ENCODE measurements around the gene SMIM31.
A peak's percentile ranks its signal among the peaks of the same experiment; 100 is the strongest.

SMIM31 gene

DNA sequence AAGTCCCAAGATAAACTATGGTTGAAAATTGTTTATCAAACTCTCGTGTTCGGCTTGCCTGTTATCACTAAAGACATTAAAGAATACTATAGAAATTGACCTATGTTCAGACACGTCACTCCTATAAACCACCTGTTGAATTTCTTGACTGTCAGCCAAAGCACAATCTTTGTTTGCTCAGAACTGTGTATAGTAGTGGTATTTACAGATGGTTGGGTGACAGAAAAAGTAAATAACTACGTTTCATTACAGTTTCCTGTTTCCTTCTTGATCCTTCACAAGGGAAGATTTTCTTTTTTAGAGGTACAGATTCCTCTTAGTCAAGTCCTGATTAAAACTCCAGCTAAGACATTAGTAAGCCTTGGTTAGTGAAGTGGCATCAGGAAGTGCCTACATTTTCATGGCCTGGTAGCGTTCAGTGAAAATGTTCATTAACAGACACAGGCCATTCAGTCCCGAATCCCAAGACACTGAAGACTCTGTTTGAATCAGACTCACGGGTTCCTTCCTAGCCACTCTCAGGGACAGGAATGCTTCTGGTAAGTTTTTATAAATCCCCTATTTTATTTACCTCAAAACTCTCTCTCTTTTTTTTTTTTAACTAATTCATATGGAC lies at the start of gene SMIM31:
Gene SMIM31 (plus strand): TSS at position 259 of the 616 bp plus-strand sequence. CDS start 16,313 bp downstream, outside the sequence.
- no peak within 1 kb of the TSS for H3K4me3 Mint-ChIP-seq
- H3K27me3 Mint-ChIP-seq, result peaks cover 5% of the 10 kb centered on the region
- no peak for DNase-seq
- no peaks in the 10 kb centered on the region for H3K4me1 Mint-ChIP-seq (ENCODE audit: low read depth)
- H3K9me3 Mint-ChIP-seq, result peaks cover 10% of the 10 kb centered on the region
- H3K27ac Mint-ChIP-seq, result no peak within 1 kb of the TSS
- no peaks in the 10 kb centered on the region for H3K36me3 Mint-ChIP-seq (ENCODE audit: low read depth)

DNA sequence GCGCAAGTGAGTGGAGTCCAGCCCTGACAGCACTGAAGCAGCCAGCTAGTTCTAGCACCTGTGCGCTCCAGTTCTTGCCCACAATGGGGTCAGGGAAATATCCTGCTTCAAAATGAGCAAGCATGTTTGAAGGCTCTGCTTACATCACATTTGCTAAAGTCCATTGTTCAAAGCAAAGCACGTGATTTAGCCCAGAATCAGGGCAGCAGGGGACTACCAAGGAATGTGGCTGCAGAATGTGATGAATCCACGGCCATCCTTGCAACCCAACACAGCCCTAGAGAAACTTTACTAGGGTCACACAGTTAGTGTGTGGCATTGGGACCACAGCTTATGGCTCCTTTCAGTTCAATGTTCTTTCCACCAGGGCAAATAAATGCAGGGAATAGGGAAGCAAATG lies 47.3 kb upstream of the SMIM31 start:
- H3K4me3 Mint-ChIP-seq, result no peak overlapping the region
- no peak for DNase-seq

DNA sequence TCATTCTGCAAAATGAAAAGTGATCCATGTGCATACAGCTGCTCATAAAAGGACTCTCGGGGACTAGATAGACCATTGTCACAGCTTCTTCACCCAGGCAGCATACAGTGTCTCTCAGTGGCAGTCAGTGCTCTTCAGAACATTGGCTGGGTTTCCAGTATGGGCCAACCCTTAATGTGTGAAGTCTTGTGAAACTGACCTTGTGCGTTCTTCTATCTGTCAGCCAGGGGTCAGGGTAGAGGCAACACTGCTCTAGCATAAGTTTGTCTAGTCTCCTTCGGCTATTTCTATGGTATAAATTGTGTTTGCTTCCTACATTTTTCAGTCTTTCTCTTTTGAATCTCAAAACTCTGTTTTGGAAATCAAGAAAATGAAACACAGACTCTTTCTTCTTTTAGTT lies 37.0 kb upstream of the SMIM31 start:
- no peaks in the 10 kb centered on the region for H3K9me3 Mint-ChIP-seq
- peaks cover 3% of the 10 kb centered on the region for H3K27me3 Mint-ChIP-seq
- no peak overlapping the region for H3K4me3 Mint-ChIP-seq
- DNase-seq, result no peak
- no peak overlapping the region for H3K27ac Mint-ChIP-seq
- no peaks in the 10 kb centered on the region for H3K4me1 Mint-ChIP-seq (ENCODE audit: low read depth)
- no peaks in the 10 kb centered on the region for H3K36me3 Mint-ChIP-seq (ENCODE audit: low read depth)

More for the DNA sequence above, 47.3 kb upstream of the SMIM31 start:
- Mint-ChIP-seq H3K36me3 (ENCODE audit: low read depth) (no peaks in the 10 kb centered on the region), H3K9me3 (no peaks in the 10 kb centered on the region), H3K27me3 (no peaks in the 10 kb centered on the region), H3K27ac (no peak overlapping the region), H3K4me1 (ENCODE audit: low read depth) (no peaks in the 10 kb centered on the region)

DNA sequence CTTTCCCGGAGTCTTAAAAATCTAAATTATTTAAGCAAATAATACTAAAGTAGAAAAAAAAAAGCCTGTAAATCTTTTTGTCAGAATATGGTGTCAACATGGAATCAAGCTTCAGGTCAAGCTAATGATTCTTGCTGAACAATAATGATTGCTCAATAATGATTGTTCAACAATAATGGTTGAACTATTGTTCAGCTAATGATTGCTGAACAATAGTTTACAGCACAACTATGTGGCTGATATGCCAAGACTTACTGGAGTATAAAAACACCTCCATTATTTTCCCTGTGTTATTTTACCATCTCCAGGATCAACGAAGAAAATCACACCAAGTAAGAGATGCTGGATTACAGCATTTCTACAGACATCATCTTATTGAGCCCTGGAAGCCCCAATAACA lies 35.1 kb upstream of the SMIM31 start:
- Mint-ChIP-seq H3K27ac (no peak overlapping the region), H3K4me1 (ENCODE audit: low read depth) (no peaks in the 10 kb centered on the region), H3K27me3 (peaks cover 3% of the 10 kb centered on the region), H3K36me3 (ENCODE audit: low read depth) (no peaks in the 10 kb centered on the region), H3K9me3 (no peaks in the 10 kb centered on the region), H3K4me3 (no peak overlapping the region)
- no peak for DNase-seq

DNA sequence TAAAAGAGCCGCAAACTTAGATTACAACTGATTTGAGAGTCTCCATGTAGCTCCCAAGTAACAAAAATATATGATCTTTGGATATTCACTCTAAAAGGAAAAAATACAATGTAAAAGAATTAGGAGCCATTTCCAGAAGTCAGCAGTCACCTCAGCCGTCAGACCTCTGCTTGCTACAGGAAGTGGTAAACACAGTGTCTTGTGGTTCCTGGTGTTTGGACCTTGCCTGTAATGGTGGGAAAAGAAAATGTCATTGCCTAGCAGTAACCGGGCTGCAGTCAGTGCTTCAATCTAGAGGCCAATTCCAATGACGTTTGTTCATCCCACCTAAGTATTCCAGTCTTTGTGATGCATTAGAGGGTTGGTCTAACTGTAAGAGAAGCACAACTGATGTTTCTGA lies 28.9 kb upstream of the SMIM31 start:
- Mint-ChIP-seq H3K27me3 (peaks cover 3% of the 10 kb centered on the region), H3K4me3 (no peak overlapping the region)

DNA sequence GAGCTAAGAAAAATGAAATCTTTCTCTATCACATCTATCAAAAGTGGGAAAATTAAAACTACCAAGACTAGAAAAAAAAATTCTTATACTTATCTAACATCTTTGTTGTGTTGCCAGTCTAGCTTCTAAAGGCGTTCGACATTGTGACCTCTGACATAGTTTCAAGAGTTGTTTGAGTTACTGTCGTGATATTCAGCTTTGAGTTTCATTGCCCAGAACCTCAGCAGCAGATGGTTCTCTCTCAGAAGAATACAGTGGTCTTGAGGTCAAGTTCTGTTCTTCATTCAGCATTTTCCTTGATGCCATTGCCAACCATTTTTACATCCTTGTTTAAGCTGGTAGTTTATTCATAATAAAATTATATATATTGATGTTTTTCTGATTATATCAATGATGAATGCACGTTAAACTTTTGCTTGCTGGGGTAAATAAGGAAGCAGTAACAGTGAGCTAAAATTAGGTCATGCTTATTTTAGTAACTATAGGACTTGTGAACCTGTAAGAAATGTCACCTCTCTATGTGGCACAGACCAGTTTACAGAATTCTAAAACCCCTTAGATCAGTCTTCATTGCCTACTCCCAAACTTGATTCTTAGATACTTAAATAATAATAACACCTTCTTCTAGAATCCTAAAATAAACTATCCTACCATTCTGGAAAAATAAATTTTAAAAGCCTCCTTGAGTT lies 23.1 kb upstream of the SMIM31 start:
- H3K4me1 Mint-ChIP-seq (ENCODE audit: low read depth), result peaks cover 8% of the 10 kb centered on the region
- H3K9me3 Mint-ChIP-seq, result no peaks in the 10 kb centered on the region
- no peak for DNase-seq
- no peaks in the 10 kb centered on the region for H3K36me3 Mint-ChIP-seq (ENCODE audit: low read depth)
- H3K27ac Mint-ChIP-seq, result no peak overlapping the region
- H3K27me3 Mint-ChIP-seq, result peaks cover 11% of the 10 kb centered on the region
- H3K4me3 Mint-ChIP-seq, result no peak overlapping the region

More for the DNA sequence above, 28.9 kb upstream of the SMIM31 start:
- DNase-seq, result no peak
- peaks cover 6% of the 10 kb centered on the region for H3K4me1 Mint-ChIP-seq (ENCODE audit: low read depth)
- H3K36me3 Mint-ChIP-seq (ENCODE audit: low read depth), result no peaks in the 10 kb centered on the region
- H3K9me3 Mint-ChIP-seq, result no peaks in the 10 kb centered on the region
- H3K27ac Mint-ChIP-seq, result no peak overlapping the region

DNA sequence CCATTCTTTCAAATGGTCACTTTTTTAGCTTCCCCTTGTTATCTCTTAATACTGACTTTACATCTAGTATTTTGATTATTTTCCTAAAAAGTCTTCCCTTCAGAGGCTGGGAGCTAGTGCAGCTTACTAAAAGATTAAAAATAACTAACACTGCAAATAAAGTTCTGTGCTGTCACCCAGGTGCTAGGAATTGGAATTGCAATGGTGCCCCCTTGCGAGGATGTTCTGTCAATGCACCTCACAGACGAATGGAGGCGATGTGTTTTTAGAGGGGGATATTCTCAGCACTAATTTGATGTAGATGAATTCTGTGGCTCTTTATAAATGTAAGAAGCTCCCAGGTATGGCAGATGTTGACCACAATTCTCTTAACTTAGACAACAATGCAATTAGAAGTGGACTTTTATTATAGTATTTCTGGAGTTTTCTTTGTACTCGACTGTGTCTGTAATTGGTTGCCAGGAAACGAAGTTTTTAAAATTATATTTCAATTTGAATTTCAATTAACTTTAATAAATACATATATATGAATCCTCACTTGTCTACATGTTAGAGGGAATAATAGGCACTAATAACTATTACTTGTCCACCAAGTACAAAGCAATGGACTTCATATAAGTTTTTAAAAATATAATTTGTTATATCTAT lies 22.0 kb upstream of the SMIM31 start:
- DNase-seq, result peak; percentile 45
- H3K4me1 Mint-ChIP-seq (ENCODE audit: low read depth), result peaks cover 8% of the 10 kb centered on the region
- H3K27ac Mint-ChIP-seq, result no peak overlapping the region
- H3K9me3 Mint-ChIP-seq, result no peaks in the 10 kb centered on the region
- H3K36me3 Mint-ChIP-seq (ENCODE audit: low read depth), result no peaks in the 10 kb centered on the region
- H3K4me3 Mint-ChIP-seq, result no peak overlapping the region
- H3K27me3 Mint-ChIP-seq, result peaks cover 11% of the 10 kb centered on the region

DNA sequence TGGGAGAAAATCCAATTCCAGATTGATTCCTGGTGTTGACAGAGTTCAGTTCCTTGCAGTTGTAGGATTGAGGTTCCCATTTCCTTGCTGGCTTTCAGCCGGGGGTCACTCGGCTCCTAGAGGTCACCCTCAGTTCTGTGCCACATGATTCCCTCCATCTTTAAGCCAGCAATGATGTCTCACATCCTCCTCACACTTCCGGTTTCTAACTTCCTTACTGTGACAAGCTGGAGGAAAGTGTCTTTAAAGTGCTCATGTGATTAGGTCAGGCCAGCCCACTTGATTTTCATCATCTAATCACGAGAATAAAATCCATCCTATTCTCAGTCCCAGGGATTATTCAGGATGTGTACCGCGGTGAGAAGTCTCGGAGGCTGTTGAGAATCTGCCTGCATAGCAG lies 19.4 kb upstream of the SMIM31 start:
- no peak overlapping the region for H3K4me3 Mint-ChIP-seq
- H3K27ac Mint-ChIP-seq, result no peak overlapping the region
- H3K4me1 Mint-ChIP-seq (ENCODE audit: low read depth), result peaks cover 8% of the 10 kb centered on the region
- no peak for DNase-seq
- H3K36me3 Mint-ChIP-seq (ENCODE audit: low read depth), result no peaks in the 10 kb centered on the region
- H3K9me3 Mint-ChIP-seq, result no peaks in the 10 kb centered on the region
- H3K27me3 Mint-ChIP-seq, result peaks cover 18% of the 10 kb centered on the region

DNA sequence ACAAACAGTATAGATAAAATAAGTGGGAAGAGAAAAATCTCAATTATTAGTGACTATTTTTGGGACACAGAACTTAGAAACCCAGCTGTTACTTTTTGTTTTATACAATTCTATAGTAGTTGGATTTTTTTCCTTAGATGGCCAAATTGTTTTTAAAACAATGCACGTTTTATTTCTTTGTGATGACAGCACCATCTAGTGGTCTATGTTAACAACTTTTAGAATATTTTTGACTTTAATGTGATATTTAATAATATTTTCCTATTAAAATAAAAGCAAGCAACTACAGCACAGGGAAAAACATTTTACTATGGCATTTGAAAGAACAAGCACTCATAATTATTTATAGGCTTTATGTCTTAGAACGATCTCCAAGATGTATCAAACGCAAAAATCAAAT lies 5.6 kb upstream of the SMIM31 start:
- no peak for DNase-seq
- no peaks in the 10 kb centered on the region for H3K4me1 Mint-ChIP-seq (ENCODE audit: low read depth)
- no peaks in the 10 kb centered on the region for H3K36me3 Mint-ChIP-seq (ENCODE audit: low read depth)
- peaks cover 2% of the 10 kb centered on the region for H3K27me3 Mint-ChIP-seq
- peaks cover 8% of the 10 kb centered on the region for H3K9me3 Mint-ChIP-seq
- H3K4me3 Mint-ChIP-seq, result no peak overlapping the region
- no peak overlapping the region for H3K27ac Mint-ChIP-seq

DNA sequence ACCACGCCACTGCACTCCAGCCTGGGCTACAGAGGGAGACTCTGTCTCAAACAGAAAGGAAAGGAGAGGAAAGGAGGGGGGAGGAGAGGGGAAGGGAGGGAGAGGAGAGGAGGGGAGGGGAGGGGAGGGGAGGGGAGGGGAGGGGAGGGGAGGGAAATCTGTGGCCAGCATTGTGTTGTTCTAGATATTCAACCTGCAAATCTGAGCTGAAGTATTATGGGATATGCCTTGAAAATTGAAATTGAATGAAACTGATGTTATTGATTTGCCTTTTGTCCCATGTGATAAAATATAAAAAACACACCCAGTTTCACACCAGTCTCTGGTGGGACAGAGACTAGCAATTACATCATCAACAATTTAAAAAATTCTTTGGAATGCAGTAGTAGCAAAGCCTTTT lies 1.5 kb downstream of the SMIM31 start:
- H3K9me3 Mint-ChIP-seq, result peaks cover 10% of the 10 kb centered on the region
- no peaks in the 10 kb centered on the region for H3K4me1 Mint-ChIP-seq (ENCODE audit: low read depth)
- no peak overlapping the region for H3K4me3 Mint-ChIP-seq
- no peaks in the 10 kb centered on the region for H3K36me3 Mint-ChIP-seq (ENCODE audit: low read depth)
- no peak for DNase-seq
- peaks cover 10% of the 10 kb centered on the region for H3K27me3 Mint-ChIP-seq
- H3K27ac Mint-ChIP-seq, result no peak overlapping the region

DNA sequence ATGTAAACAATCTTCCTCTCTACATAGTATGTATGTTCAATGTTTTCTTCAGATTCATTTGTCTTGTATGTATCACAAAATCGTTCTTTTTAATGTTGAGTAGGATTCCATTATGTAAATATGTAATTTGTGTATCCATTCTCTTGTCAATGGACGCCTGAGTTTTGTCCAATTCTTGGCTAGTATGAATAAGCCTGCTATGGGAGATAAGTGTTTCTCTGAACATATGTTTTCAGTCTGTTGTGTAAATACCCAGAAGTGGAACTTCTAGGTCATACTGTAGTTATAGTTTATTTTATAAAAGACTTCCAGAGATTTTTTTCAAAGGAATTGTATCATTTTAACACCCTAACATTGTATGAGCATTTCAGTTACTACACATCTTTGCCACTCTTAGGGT lies 2.8 kb downstream of the SMIM31 start:
- no peak overlapping the region for H3K27ac Mint-ChIP-seq
- peaks cover 10% of the 10 kb centered on the region for H3K27me3 Mint-ChIP-seq
- no peaks in the 10 kb centered on the region for H3K4me1 Mint-ChIP-seq (ENCODE audit: low read depth)
- no peak overlapping the region for H3K4me3 Mint-ChIP-seq
- no peak for DNase-seq
- no peaks in the 10 kb centered on the region for H3K36me3 Mint-ChIP-seq (ENCODE audit: low read depth)
- peaks cover 10% of the 10 kb centered on the region for H3K9me3 Mint-ChIP-seq

DNA sequence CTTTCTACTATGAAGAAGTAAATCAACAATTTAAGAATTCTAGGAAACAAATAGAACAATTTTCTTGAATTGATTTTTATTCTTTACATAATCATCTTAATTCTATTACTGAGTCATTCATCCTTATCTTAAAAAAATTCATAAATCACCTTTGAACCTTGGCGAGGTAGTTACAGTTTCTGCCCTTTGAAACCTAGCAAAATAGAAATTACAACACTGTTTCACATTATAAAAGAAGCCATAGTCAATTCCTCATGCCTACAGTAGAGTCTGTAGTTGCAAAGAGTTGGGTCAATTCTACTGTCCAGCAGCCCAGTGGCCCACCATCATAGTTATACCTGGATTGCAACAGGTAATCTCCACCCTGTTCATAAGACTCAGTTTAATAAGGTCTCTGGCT lies 7.3 kb downstream of the SMIM31 start:
- Mint-ChIP-seq H3K4me1 (ENCODE audit: low read depth) (no peaks in the 10 kb centered on the region), H3K36me3 (ENCODE audit: low read depth) (no peaks in the 10 kb centered on the region), H3K4me3 (no peak overlapping the region), H3K27ac (no peak overlapping the region), H3K27me3 (peaks cover 16% of the 10 kb centered on the region), H3K9me3 (no peaks in the 10 kb centered on the region)
- DNase-seq, result no peak

DNA sequence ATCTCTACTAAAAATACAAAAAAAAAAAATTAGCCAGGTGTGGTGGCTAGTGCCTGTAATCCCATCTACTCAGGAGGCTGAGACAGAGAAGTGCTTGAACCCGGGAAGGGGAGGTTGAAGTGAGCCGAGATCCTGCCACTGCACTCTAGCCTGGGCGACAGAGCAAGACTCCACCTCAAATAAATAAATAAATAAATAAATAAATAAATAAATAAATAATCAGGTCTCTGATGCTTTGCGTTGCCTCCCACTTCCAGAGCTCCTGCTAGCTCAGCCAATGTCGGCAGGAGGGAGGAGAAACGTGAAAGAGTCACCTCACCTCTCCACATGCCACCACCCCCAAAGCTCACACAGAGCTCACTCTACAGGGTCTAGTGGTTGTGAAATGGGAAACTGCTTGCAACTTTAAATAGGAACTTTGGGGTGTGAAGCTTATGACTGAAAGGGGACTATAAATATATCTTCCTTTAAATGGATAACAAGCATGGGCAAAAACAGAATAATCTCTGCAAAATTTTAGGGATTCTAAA lies 7.9 kb downstream of the SMIM31 start:
- H3K9me3 Mint-ChIP-seq, result no peaks in the 10 kb centered on the region
- no peak for DNase-seq
- no peaks in the 10 kb centered on the region for H3K36me3 Mint-ChIP-seq (ENCODE audit: low read depth)
- no peak overlapping the region for H3K4me3 Mint-ChIP-seq
- H3K4me1 Mint-ChIP-seq (ENCODE audit: low read depth), result no peaks in the 10 kb centered on the region
- H3K27ac Mint-ChIP-seq, result no peak overlapping the region
- peaks cover 16% of the 10 kb centered on the region for H3K27me3 Mint-ChIP-seq

DNA sequence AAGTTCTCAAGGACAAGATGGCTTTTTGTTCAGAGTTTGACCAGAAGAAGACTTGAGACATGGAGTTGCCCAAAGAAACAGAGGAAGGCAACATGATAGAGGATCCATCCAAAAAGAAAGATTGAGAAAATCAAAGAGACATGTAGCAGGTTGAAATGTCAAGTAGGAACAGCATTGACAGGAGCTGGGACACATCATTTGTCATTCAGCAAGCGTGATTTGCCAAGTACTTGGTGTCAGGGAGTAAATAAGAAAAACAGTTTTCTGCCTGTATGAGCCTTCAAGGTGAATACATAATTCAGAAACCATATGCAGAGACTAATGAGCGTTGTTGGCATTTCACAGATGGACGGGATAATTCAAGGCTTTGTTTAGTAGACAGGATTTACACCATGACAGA lies 11.2 kb downstream of the SMIM31 start:
- H3K36me3 Mint-ChIP-seq (ENCODE audit: low read depth), result no peaks in the 10 kb centered on the region
- no peak for DNase-seq
- no peaks in the 10 kb centered on the region for H3K4me1 Mint-ChIP-seq (ENCODE audit: low read depth)
- no peak overlapping the region for H3K4me3 Mint-ChIP-seq
- H3K27ac Mint-ChIP-seq, result no peak overlapping the region
- no peaks in the 10 kb centered on the region for H3K9me3 Mint-ChIP-seq
- H3K27me3 Mint-ChIP-seq, result peaks cover 17% of the 10 kb centered on the region

DNA sequence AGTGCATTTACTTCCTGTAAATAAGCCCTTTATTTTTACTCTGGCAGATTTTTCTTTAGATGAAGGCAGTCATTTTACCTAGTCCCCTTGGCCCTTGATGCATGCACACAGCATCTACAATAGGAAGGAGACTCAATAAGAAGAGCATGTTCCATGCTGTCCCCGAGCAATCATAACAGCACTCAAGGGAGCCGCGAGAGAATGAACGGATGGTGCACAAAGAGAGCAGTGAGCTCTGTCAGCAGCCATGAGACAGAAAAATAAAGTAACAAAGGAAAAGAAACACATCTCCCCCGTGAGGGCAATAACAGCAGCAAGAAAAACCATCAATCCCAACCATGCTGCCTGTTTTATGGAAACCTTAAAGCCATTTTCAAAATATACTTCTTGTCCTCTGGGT lies 11.9 kb downstream of the SMIM31 start:
- no peaks in the 10 kb centered on the region for H3K4me1 Mint-ChIP-seq (ENCODE audit: low read depth)
- H3K27ac Mint-ChIP-seq, result no peak overlapping the region
- H3K36me3 Mint-ChIP-seq (ENCODE audit: low read depth), result no peaks in the 10 kb centered on the region
- no peak for DNase-seq
- no peaks in the 10 kb centered on the region for H3K9me3 Mint-ChIP-seq
- no peak overlapping the region for H3K4me3 Mint-ChIP-seq
- H3K27me3 Mint-ChIP-seq, result peaks cover 16% of the 10 kb centered on the region
